GM21515 (cell line): ENCODE measurements around the gene HYDIN.
"Not testable (repeated sequence)": the region's sequence is repeated elsewhere in the genome, so short reads cannot be mapped to it uniquely, and the experiment has no call there.

Experiments
- ATAC-seq: cut with Tn5 transposase; IDR thresholded peaks from one replicate; pipeline ENCODE4 v1.9.1; 2021; ENCODE audit not compliant: unreplicated experiment

Gene HYDIN

GRCh38 chr16:71143246-71143645 lies 87.3 kb downstream of the HYDIN start:
- ATAC-seq: not testable (repeated sequence)

- not testable (repeated sequence) for ATAC-seq
These were observed 120.0 kb downstream of the HYDIN start for GRCh38 chr16:71110565-71110964.

GRCh38 chr16:71109656-71110208 lies 120.8 kb downstream of the HYDIN start:
- not testable (repeated sequence) for ATAC-seq

GRCh38 chr16:71105881-71106280 lies 124.6 kb downstream of the HYDIN start:
- not testable (repeated sequence) for ATAC-seq

- not testable (repeated sequence) for ATAC-seq
These were observed 146.9 kb downstream of the HYDIN start for GRCh38 chr16:71083573-71083972.

GRCh38 chr16:71080777-71081176 lies 149.7 kb downstream of the HYDIN start:
- not testable (repeated sequence) for ATAC-seq

- ATAC-seq: not testable (repeated sequence)
These were observed 150.3 kb downstream of the HYDIN start for GRCh38 chr16:71080262-71080661.

- not testable (repeated sequence) for ATAC-seq
These were observed 159.9 kb downstream of the HYDIN start for GRCh38 chr16:71070651-71071050.

GRCh38 chr16:71069842-71070241 lies 160.7 kb downstream of the HYDIN start:
- not testable (repeated sequence) for ATAC-seq

GRCh38 chr16:71053897-71054609 lies 176.5 kb downstream of the HYDIN start:
- ATAC-seq: not testable (repeated sequence)

- not testable (repeated sequence) for ATAC-seq
These were observed 180.2 kb downstream of the HYDIN start for GRCh38 chr16:71050307-71050706.

- not testable (repeated sequence) for ATAC-seq
These were observed 191.0 kb downstream of the HYDIN start for GRCh38 chr16:71039368-71040111.

GRCh38 chr16:71038421-71038820 lies 192.1 kb downstream of the HYDIN start:
- ATAC-seq: not testable (repeated sequence)

GRCh38 chr16:71037987-71038386 lies 192.5 kb downstream of the HYDIN start:
- not testable (repeated sequence) for ATAC-seq

- ATAC-seq: not testable (repeated sequence)
These were observed 202.3 kb downstream of the HYDIN start for GRCh38 chr16:71028032-71028727.

GRCh38 chr16:71027511-71027910 lies 203.0 kb downstream of the HYDIN start:
- not testable (repeated sequence) for ATAC-seq

- ATAC-seq: not testable (repeated sequence)
These were observed 206.6 kb downstream of the HYDIN start for GRCh38 chr16:71023851-71024439.

- ATAC-seq: not testable (repeated sequence)
These were observed 208.5 kb downstream of the HYDIN start for GRCh38 chr16:71021961-71022537.

GRCh38 chr16:71019067-71019682 lies 211.3 kb downstream of the HYDIN start:
- ATAC-seq: not testable (repeated sequence)

GRCh38 chr16:71015419-71015818 lies 215.1 kb downstream of the HYDIN start:
- ATAC-seq: not testable (repeated sequence)
